ENCODE results near the gene NXF2.
"Not testable (repeated sequence)": the region's sequence is repeated elsewhere in the genome, so short reads cannot be mapped to it uniquely, and the experiment has no call there.

DNA sequence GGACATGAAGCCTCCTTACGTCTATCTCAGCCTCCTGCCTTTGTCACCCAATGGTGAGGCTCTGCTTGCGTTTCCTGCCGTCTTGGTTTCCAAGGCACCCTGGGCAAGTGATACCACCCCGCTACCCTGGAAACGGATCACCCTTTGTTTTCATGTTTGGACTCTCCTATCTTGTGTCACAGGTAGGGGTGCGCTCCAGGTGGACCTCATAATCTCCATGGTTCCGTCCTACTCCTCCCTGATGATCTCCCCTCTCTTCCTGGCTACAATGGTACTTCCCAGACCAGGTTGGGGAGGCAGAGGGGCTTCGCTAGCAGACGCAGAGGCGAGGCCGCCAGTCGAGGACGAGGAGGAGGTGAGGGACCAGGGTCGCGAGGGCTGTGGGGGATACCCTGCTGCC, 32.0 kb upstream of the NXF2 start, which contains the start of gene TCP11X1:
- TF ChIP-seq, protein P1, sequence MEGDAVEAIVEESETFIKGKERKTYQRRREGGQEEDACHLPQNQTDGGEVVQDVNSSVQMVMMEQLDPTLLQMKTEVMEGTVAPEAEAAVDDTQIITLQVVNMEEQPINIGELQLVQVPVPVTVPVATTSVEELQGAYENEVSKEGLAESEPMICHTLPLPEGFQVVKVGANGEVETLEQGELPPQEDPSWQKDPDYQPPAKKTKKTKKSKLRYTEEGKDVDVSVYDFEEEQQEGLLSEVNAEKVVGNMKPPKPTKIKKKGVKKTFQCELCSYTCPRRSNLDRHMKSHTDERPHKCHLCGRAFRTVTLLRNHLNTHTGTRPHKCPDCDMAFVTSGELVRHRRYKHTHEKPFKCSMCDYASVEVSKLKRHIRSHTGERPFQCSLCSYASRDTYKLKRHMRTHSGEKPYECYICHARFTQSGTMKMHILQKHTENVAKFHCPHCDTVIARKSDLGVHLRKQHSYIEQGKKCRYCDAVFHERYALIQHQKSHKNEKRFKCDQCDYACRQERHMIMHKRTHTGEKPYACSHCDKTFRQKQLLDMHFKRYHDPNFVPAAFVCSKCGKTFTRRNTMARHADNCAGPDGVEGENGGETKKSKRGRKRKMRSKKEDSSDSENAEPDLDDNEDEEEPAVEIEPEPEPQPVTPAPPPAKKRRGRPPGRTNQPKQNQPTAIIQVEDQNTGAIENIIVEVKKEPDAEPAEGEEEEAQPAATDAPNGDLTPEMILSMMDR (conservative IDR thresholded peaks at IDR 0.05; ENCODE audit: low read depth, low read length): not testable (repeated sequence)
- TF ChIP-seq EZH2 (IDR thresholded peaks at IDR 0.05; ENCODE audit: low read length, unreplicated experiment): not testable (repeated sequence)
